Superior temporal gyrus (tissue), 1 donor: ENCODE data around the gene PCDH9.
A peak's percentile ranks its signal among the peaks of the same experiment; 100 is the strongest.
"Not testable (repeated sequence)": the region's sequence is repeated elsewhere in the genome, so short reads cannot be mapped to it uniquely, and the experiment has no call there.

Source experiments
- DNase-seq: peaks from one replicate; pipeline ENCODE4 v3.0.0-alpha.2; 2016; ENCODE audit errors: extremely low spot score

Gene PCDH9

GRCh38 chr13:66765559-66765958 is 464.6 kb downstream of the PCDH9 start:
- no peak for DNase-seq

DNA sequence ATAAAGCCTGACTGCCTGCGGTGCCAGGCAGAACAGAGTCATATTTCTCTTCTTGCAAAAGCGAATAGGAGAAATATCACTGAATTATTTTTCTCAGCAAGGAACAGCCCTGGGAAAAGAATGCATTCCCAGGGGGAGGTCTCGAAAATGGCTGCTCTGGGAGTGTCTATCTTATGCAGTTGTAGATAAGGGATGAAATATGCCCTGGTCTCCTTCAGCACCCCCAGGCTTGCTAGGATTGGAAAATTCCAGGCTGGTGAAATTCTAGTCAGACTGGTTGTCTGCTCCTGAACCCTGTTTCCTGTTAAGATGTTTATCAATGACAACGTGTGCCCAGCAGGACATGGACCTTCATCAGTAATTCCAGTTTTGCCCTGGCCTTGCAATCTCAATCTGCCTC is 469.5 kb downstream of the PCDH9 start:
- DNase-seq, result not testable (repeated sequence)

GRCh38 chr13:66759919-66760318 is 470.2 kb downstream of the PCDH9 start:
- DNase-seq, result no peak

- no peak for DNase-seq
These were observed 478.4 kb downstream of the PCDH9 start for GRCh38 chr13:66751691-66752090.

DNA sequence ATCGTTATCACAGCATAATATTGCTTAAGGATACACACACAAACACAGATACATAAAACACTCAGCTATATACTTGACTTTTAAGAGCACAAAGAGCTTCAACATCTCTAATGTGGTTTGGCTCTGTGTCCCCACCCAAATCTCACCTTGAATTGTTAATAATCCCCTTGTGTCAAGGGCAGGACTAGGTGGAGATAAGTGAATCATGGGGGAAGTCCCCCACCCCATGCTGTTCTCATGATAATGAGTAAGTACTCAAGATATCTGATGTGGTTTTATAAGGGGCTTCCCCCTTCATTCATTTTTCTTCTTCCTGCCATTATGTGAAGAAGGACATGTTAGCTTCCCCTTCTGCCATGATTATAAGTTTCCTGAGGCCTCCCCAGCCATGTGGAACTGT is 481.4 kb downstream of the PCDH9 start:
- DNase-seq, result no peak

- DNase-seq, result no peak
These were observed 484.8 kb downstream of the PCDH9 start for GRCh38 chr13:66745307-66745706.

GRCh38 chr13:66723576-66723975 is 506.6 kb downstream of the PCDH9 start:
- DNase-seq, result peak; percentile 74

DNA sequence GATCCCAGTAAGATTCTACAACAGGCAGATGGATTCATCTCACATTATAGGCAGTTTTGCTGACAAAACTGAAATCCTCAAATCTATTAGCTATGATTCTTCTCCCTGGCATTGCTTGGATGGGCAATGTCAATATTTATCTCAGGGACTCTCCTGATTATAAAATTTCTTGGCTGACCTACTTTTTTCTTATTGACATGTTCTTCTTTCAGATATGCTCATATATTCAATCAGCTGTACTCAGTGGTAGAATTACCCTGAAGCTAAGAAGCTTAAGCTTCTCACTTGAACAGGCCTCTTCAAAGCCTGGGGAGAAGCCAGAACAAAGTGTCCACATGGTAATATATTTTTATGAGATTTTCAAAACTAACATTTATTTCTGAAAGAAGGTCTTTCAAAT is 513.6 kb downstream of the PCDH9 start:
- DNase-seq, result no peak

DNA sequence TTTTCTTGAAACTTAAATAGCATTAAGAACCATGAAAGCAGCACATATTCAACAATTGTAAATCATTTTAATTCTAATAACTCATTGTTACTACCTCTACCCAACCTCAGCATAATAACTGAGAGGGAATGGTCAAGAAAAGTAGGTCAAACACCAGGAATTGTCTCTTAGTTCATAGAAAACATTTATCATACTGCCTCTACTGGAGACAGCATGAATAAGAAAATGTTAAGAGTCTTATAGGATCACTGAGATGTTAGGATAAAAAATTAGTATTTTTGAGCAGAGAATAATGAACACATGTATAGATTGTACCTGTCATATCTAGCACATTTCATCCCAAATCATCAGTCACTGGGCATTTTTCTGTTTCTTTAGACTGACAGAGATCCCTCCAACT is 515.3 kb downstream of the PCDH9 start:
- no peak for DNase-seq

GRCh38 chr13:66704110-66704509 is 526.0 kb downstream of the PCDH9 start:
- no peak for DNase-seq

DNA sequence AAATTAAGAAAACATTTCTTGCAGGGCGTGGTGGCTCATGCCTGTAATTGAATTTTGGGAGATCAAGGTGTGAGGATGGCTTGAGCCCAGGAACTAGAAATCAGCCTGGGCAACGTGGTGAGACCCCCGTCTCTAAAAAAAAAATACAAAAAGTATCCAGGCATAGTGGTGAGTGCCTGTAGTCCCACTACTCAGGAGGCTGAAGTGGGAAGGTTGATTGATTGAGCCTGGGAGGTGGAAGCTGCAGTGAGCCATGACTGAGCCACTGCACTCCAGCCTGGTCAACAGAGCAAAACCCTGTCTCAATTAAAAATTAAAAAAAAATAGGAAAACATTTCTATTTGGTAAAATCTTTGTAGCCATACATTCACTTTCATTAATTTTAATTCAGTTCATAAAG is 526.5 kb downstream of the PCDH9 start:
- no peak for DNase-seq

- no peak for DNase-seq
These were observed 530.0 kb downstream of the PCDH9 start for GRCh38 chr13:66700117-66700601.

GRCh38 chr13:66693656-66694055 is 536.5 kb downstream of the PCDH9 start:
- no peak for DNase-seq

GRCh38 chr13:66691149-66691548 is 539.0 kb downstream of the PCDH9 start:
- no peak for DNase-seq

DNA sequence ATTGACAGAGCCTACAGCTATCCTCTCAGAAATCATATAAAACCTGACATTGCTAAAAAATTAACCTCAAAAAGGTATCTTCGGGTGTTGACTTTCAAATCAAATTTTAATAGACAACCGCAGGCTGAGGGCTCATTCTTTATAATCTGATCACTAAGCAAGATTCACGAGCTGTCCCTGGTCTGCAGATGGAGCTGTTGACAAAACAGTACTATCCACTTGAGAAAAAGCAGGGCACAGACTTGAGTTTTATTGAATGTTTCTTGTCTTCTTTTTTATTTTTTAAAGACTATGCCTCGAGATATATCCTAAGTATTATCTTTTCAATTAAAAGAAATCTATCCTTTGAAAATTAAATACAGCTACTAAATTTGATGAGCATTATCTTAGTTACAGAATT is 540.5 kb downstream of the PCDH9 start:
- peak; percentile 84 for DNase-seq

- no peak for DNase-seq
These were observed 541.0 kb downstream of the PCDH9 start for GRCh38 chr13:66689037-66689619.

DNA sequence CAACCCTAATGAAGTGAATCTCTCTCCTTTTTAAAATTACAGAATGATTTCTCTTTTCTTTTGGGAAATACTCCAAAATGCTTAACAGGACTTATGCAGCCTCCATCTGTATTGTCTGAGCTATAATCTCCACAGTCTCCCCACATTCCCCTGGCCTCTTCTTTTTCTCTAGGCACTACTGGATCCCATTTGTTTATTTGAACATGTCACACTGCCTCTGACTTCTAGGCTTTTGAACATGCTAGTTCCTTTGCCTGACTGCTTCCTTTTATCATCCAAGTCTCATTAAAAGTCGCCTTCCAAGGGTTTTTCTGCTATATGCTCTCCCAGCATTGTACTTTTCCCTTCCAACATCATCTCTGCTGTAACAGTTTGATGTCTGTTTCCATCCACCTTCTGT is 548.7 kb downstream of the PCDH9 start:
- no peak for DNase-seq

- no peak for DNase-seq
These were observed 550.1 kb downstream of the PCDH9 start for GRCh38 chr13:66680031-66680430.

DNA sequence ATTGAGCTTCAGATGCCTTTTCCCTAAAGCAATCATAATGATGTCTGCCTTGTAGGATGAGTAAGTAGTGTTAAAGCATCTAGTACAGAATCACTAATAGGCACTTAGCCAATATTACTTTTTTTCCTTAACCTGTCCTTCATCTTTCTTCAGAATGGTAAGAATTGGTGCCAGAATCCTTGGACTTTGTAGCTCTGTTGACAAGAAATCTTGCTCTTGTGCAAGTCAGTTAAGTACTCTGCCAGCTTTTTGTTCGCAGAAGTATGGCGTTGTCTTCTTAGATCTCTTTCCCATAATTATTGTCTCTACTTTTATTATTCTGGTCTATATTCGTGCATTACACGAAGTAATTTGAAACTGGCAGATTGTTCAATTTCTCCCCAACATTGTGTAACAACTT is 554.5 kb downstream of the PCDH9 start:
- no peak for DNase-seq

DNA sequence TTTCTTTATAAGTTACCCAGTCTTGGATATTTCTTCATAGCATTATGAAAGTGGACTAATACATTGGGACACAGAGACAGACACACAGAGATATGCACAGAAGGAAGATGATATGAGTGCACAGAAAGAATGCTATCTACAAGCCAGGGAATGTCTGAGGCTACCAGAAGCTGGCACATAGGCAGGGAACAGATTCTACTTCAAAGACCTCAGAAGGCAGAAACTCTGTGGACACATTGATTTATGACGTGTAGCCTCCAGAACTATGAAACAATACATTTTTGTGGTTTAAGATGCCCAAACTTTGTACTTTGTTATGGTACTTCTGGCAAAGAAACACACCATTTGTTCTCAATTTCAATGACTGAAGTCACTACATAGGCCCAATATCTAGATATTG is 556.7 kb downstream of the PCDH9 start:
- no peak for DNase-seq

DNA sequence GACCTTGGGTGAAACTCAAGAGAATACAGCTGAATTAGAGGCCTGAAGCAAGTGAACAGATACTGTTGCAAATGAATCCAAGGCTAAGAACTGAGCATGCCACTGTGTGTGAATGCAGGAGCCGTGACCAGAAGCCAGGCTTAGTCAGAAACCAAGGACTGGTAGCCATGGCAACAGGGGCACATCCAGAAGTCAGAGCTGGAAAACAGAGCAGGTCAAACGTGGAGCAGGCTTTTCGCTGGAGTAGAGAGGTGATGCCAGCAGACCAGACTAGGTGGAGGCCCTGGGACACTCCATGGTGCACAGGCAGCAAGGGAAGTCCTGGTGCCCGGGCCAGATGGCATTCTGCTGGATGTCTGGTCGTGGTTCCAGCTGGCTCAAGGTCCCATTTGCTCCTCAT is 564.1 kb downstream of the PCDH9 start:
- DNase-seq, result peak; percentile 72

DNA sequence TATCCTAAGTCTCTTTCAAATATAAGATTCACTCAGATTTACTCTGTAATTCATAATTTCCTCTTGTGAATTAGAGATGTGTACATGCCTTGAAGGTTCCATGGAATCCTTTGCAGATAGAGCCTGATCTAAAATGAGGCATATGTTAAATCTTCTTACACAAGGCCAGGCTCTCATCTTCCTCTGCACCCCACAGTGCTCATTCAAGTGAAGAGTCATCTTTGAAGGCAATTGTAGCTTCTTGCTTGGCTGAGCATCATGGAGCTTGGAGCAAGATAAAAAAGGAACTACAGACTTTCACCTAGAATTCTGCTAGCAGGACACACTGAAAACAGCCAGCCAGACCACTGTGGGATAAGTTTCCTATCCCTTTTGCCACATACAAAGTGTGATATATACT is 566.4 kb downstream of the PCDH9 start:
- no peak for DNase-seq

GRCh38 chr13:66663206-66663605 is 566.9 kb downstream of the PCDH9 start:
- DNase-seq, result no peak

DNA sequence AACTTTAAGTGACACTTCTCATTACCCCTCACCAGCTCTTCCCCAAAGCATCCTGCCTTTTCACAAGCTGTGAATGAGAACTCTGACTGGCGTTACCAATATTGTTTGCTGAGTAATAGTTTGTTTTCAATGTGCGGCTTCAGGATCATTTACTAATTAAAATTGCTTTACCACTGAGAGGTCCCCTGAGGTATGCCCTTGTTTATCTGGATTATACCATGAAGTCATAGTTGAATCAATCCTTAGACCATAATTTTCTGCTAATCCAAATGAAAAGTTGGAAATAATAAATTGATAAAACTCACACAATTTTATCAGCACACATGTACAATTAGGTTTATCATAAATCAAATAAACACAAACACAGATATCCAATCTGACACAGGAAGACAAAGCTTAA is 568.8 kb downstream of the PCDH9 start:
- no peak for DNase-seq
